ENCODE data around the gene STRBP.

DNA sequence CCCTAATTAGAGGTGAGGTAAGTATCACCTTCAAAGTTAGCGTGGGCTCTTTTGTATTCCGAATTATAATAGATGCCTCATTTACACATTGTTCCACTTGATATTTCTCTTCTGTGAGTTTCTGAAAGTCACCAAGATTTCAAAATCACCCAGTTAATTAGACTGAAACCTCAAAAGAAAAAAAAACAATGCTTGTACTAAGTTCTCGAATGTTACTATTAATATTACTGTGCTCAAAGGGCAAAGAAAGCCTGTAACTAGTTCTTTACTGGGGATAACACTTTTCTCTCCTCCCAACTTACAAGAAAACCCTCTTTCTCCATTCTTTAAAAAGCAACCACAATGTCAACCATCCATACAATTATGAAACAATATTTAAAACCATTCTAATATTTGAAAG lies 98.5 kb downstream of the STRBP start:
- TF ChIP-seq, protein P1, sequence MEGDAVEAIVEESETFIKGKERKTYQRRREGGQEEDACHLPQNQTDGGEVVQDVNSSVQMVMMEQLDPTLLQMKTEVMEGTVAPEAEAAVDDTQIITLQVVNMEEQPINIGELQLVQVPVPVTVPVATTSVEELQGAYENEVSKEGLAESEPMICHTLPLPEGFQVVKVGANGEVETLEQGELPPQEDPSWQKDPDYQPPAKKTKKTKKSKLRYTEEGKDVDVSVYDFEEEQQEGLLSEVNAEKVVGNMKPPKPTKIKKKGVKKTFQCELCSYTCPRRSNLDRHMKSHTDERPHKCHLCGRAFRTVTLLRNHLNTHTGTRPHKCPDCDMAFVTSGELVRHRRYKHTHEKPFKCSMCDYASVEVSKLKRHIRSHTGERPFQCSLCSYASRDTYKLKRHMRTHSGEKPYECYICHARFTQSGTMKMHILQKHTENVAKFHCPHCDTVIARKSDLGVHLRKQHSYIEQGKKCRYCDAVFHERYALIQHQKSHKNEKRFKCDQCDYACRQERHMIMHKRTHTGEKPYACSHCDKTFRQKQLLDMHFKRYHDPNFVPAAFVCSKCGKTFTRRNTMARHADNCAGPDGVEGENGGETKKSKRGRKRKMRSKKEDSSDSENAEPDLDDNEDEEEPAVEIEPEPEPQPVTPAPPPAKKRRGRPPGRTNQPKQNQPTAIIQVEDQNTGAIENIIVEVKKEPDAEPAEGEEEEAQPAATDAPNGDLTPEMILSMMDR (IDR thresholded peaks at IDR 0.05; ENCODE audit: borderline replicate concordance, extremely low read depth, low read length, poor library complexity, severe bottlenecking): no peak
- no peak for TF ChIP-seq EZH2 (IDR thresholded peaks at IDR 0.05; ENCODE audit: borderline replicate concordance, low read depth, low read length, severe bottlenecking)
